GM23248 (cell line): ENCODE results near the gene SPEM1. TPM values are rescaled to one million over a fixed set of nuclear protein-coding genes. Genes with fewer than 3 reads are reported as not detected.
A peak's percentile ranks its signal among the peaks of the same experiment; 100 is the strongest.

Experiments
- DNase-seq: peaks from one replicate; pipeline ENCODE4 v3.0.0-alpha.2; 2015
- H2AFZ ChIP-seq: fragments of 200-600 bp; sonication (generic); 2 replicates; pipeline ENCODE4 v1.6.1; 2016; ENCODE audit warnings: antibody characterized with exemption
- H3F3A ChIP-seq: fragments of 200-600 bp; sonication (generic); 2 replicates; pipeline ENCODE4 v1.6.1; 2016; ENCODE audit warnings: mild to moderate bottlenecking, antibody characterized with exemption, mixed run types; ENCODE audit not compliant: insufficient read depth
- H3K27ac ChIP-seq: fragments of 200-600 bp; sonication (generic); 2 replicates; pipeline ENCODE4 v1.5.1; 2016; ENCODE audit warnings: mild to moderate bottlenecking
- H3K27me3 ChIP-seq: fragments of 200-600 bp; sonication (generic); replicated peaks from 2 replicates; pipeline ENCODE4 v1.6.1; 2016; ENCODE audit warnings: mild to moderate bottlenecking; ENCODE audit not compliant: insufficient read depth
- H3K36me3 ChIP-seq: fragments of 200-600 bp; sonication (generic); 2 replicates; pipeline ENCODE4 v1.6.1; 2016; ENCODE audit warnings: low read depth, mild to moderate bottlenecking
- H3K4me1 ChIP-seq: fragments of 200-600 bp; sonication (generic); 2 replicates; pipeline ENCODE4 v1.6.1; 2016; ENCODE audit warnings: mild to moderate bottlenecking; ENCODE audit not compliant: insufficient read depth
- H3K4me2 ChIP-seq: fragments of 200-600 bp; sonication (generic); one replicate; pipeline ENCODE4 v1.6.1; 2016; ENCODE audit warnings: mild to moderate bottlenecking; ENCODE audit not compliant: unreplicated experiment
- H3K4me3 ChIP-seq: fragments of 200-600 bp; sonication (generic); 2 replicates; pipeline ENCODE4 v1.5.1; 2016; ENCODE audit warnings: mild to moderate bottlenecking
- H3K79me2 ChIP-seq: fragments of 200-600 bp; sonication (generic); 2 replicates; pipeline ENCODE4 v1.6.1; 2016; ENCODE audit warnings: mild to moderate bottlenecking; ENCODE audit not compliant: insufficient read depth
- H3K9ac ChIP-seq: fragments of 200-600 bp; sonication (generic); 2 replicates; pipeline ENCODE4 v1.6.1; 2016; ENCODE audit warnings: mild to moderate bottlenecking
- H3K9me2 ChIP-seq: fragments of 200-600 bp; sonication (generic); 2 replicates; pipeline ENCODE4 v1.6.1; 2016; ENCODE audit warnings: mixed run types, mild to moderate bottlenecking, moderate library complexity; ENCODE audit not compliant: insufficient read depth
- H3K9me3 ChIP-seq: fragments of 200-600 bp; sonication (generic); one replicate; pipeline ENCODE4 v1.6.1; 2017; ENCODE audit warnings: low read depth
- H4K20me1 ChIP-seq: fragments of 200-600 bp; sonication (generic); 2 replicates; pipeline ENCODE4 v1.6.0; 2016; ENCODE audit not compliant: insufficient read depth
- EZH2 ChIP-seq: fragments of 200-600 bp; sonication (generic); IDR thresholded peaks from 2 replicates; pipeline ENCODE4 v1.6.1; 2018; ENCODE audit warnings: antibody characterized with exemption, mild to moderate bottlenecking; ENCODE audit not compliant: insufficient read depth, poor library complexity, severe bottlenecking
- EZH2phosphoT487 ChIP-seq: fragments of 200-600 bp; sonication (generic); IDR thresholded peaks from 2 replicates; pipeline ENCODE4 v1.6.1; 2018; ENCODE audit warnings: antibody characterized with exemption, moderate library complexity, mild to moderate bottlenecking, low read depth; ENCODE audit not compliant: insufficient read depth
- WGBS, 2 experiments: methylation state at CpG; one replicate each; pipeline ENCODE4 v1.1.6; 2015 to 2017; ENCODE audit warnings: low lambda C conversion rate in 2 of 2, low coverage in 1 of 2; ENCODE audit errors: missing lambda C conversion rate in 2 of 2; 5-methylcytosine and 5-hydroxymethylcytosine counted together
- in situ Hi-C: fragments of 300-500 bp; cut with MboI; formaldehyde crosslinking; loops from 2 replicates; pipeline ENCODE4 v1.15.0; 2020
- polyA plus RNA-seq: library from polyadenylated mRNA; unstranded; fragments of >200 nt; fragmentation: Nextera tagmentation; extraction: Ambion mirVana; gene quantifications from 2 replicates; pipeline ENCODE4 v1.2.1, GENCODE V29; 2016
- total RNA-seq: library from RNA; depleted of rRNA; stranded (reverse); fragments of >200 nt; shearing (Covaris generic); gene quantifications from 2 replicates; pipeline ENCODE4 v1.2.3, GENCODE V29; 2014

Gene SPEM1
- total and polyA plus RNA-seq, 2 experiments from 2014 or later: not detected

- Histone ChIP-seq H4K20me1 (no peaks in the 10 kb centered on the region), H3K4me3 (peak within 1 kb of the TSS; percentile 91), H2AFZ (peak within 1 kb of the TSS; percentile 80), H3K36me3 (no peaks in the 10 kb centered on the region; the same call in 1 of the 2 replicates), H3K79me2 (peaks cover 22% of the 10 kb centered on the region), H3F3A (0 out of 2 replicates have a peak, but pooled peaks cover 8% of the 10 kb centered on the region), H3K4me1 (peaks cover 4% of the 10 kb centered on the region; the same call in 1 of the 2 replicates), H3K9ac (peak within 1 kb of the TSS; percentile 89), H3K9me3 (no peaks in the 10 kb centered on the region), H3K27me3 (no peaks in the 10 kb centered on the region), H3K9me2 (no peaks in the 10 kb centered on the region), H3K27ac (peak within 1 kb of the TSS; percentile 92), H3K4me2 (peak within 1 kb of the TSS; percentile 94)
- no peak for TF ChIP-seq EZH2
- TF ChIP-seq EZH2phosphoT487: no peak
- in situ Hi-C loops: no loop called here
- peak; percentile 94 for DNase-seq
- WGBS, 2 experiments: 1 to 2% methylated on average over 38 to 44 of the region's 71 CpGs
These were observed 25.5 kb upstream of the SPEM1 start, which contains the start of gene PLSCR3 for GRCh38 chr17:7394452-7395191. PLSCR3 (minus strand) TSS chr17:7394525; CDS start chr17:7394110, 415 bp downstream.

DNA sequence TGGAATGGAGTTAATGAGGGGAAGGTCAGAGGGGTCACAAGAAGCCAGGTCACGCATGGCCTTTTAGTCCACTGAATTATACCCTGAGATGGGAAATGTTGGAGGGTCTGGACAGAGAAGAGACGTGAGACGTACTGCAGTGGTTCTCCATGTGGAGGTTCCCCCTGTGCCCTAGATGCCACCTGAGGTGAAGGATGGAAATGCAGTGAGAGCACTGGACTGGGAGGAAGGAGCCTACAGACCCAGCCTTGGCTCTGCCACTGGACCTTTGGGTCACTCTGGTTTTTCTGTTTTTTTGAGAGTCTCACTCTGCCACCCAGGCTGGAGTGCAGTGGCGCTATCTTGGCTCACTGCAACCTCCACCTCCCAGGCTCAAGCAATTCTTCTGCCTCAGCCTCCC lies 24.0 kb upstream of the SPEM1 start:
- peaks cover 4% of the 10 kb centered on the region; the same call in 1 of the 2 replicates for H3K4me1 ChIP-seq
- in situ Hi-C loops: no loop called here

GRCh38 chr17:7398612-7399011 lies 21.5 kb upstream of the SPEM1 start:
- TF ChIP-seq EZH2: no peak
- TF ChIP-seq EZH2phosphoT487: no peak
- DNase-seq: no peak
- no peaks in the 10 kb centered on the region for H4K20me1 ChIP-seq
- no peak overlapping the region for H3K27ac ChIP-seq
- 0 out of 2 replicates have a peak, but pooled peaks cover 10% of the 10 kb centered on the region for H3F3A ChIP-seq
- no peaks in the 10 kb centered on the region for H3K9me3 ChIP-seq
- H3K9me2 ChIP-seq: no peaks in the 10 kb centered on the region
- no peaks in the 10 kb centered on the region for H3K27me3 ChIP-seq
- no peaks in the 10 kb centered on the region for H3K36me3 ChIP-seq
- in situ Hi-C loops: no loop called here
- H3K79me2 ChIP-seq: peaks cover 20% of the 10 kb centered on the region
- no peak overlapping the region for H3K4me3 ChIP-seq
- H3K4me2 ChIP-seq: no peak overlapping the region
- no peak overlapping the region for H2AFZ ChIP-seq
- no peak overlapping the region for H3K9ac ChIP-seq
- 51 to 54% methylated on average over 2 of the region's 2 CpGs for WGBS, 2 experiments
- peaks cover 11% of the 10 kb centered on the region for H3K4me1 ChIP-seq

More for the DNA sequence above, 24.0 kb upstream of the SPEM1 start:
- Histone ChIP-seq H4K20me1 (no peaks in the 10 kb centered on the region), H2AFZ (no peak overlapping the region), H3K9me3 (no peaks in the 10 kb centered on the region), H3K9me2 (no peaks in the 10 kb centered on the region), H3K27me3 (no peaks in the 10 kb centered on the region), H3F3A (0 out of 2 replicates have a peak, but pooled peaks cover 10% of the 10 kb centered on the region), H3K4me2 (no peak overlapping the region), H3K4me3 (no peak overlapping the region), H3K9ac (no peak overlapping the region), H3K36me3 (no peaks in the 10 kb centered on the region), H3K79me2 (peaks cover 22% of the 10 kb centered on the region), H3K27ac (no peak overlapping the region)
- 77 to 90% methylated on average over 4 of the region's 4 CpGs for WGBS, 2 experiments
- TF ChIP-seq EZH2 (no peak), EZH2phosphoT487 (no peak)
- DNase-seq: no peak

DNA sequence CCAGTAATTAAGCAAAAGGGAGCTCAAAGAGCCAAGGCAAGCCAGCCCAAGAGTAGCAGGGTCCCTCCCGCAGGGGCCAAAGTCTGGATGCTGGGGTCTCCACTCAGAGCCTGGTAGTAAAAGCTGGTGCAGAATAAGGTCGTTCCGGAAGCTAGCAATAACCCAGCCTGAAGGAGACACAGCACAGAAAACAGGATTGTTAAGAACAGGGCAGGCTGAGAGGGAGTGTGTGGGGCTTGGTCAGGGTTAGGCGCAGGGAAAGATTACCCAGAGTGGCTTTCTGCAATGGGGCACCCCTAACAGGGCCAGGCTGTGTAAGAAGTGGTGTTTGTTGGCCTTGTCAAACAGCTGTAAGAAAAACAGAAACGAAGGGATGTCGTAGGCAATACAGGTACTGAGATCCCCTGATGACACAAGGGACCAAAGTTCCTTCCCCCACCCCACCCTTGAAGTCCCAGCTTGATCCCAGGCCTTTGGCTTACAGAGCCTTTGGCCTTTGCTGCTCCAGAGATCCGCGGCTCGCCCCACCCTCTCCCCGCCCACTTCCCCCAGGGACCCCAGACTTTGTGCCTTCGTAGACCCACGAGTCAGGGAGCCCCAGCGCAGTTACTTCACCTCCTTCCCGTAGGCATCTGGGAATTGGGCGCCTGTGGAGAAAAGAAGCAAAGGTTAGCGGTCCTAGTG lies 16.9 kb upstream of the SPEM1 start:
- no peak for TF ChIP-seq EZH2
- TF ChIP-seq EZH2phosphoT487: no peak
- Histone ChIP-seq H3K4me3 (peak overlapping the region; percentile 79), H3K4me2 (peak overlapping the region; percentile 67), H3K9me3 (no peaks in the 10 kb centered on the region), H3K36me3 (no peaks in the 10 kb centered on the region), H3K9ac (peak overlapping the region; percentile 72), H2AFZ (peak overlapping the region; percentile 78), H3K9me2 (no peaks in the 10 kb centered on the region), H3K79me2 (peaks cover 14% of the 10 kb centered on the region), H3K4me1 (peaks cover 6% of the 10 kb centered on the region), H3F3A (0 out of 2 replicates have a peak, but pooled peaks cover 4% of the 10 kb centered on the region), H3K27ac (peak overlapping the region; percentile 60), H4K20me1 (no peaks in the 10 kb centered on the region), H3K27me3 (no peaks in the 10 kb centered on the region)
- in situ Hi-C loops: no loop called here
- WGBS, 2 experiments: 11 to 12% methylated on average over 15 to 16 of the region's 16 CpGs
- DNase-seq: no peak
